Measurements from ENCODE around the gene CAPN3.

CAPN3 gene

DNA sequence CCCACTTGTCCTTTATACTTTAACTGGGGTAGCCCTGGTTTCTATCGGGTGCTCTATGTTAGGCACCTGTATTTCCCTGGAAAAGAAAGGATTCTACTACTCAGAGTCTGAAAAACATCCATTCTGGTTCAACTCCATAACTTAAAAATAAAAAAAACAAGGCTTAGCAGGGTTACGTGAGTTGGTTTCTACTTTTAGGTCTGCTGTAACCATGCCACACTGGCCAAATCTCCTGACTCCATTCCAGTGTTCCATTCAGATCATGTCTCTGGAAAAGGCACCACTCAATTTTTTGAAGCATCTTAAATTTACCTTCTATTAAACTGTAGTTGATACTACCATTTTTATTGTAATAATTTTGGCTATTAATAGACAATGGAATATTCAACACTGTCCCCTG lies 62.1 kb downstream of the CAPN3 start:
- ATAC-seq (ENCODE audit: low read depth), result no peak

DNA sequence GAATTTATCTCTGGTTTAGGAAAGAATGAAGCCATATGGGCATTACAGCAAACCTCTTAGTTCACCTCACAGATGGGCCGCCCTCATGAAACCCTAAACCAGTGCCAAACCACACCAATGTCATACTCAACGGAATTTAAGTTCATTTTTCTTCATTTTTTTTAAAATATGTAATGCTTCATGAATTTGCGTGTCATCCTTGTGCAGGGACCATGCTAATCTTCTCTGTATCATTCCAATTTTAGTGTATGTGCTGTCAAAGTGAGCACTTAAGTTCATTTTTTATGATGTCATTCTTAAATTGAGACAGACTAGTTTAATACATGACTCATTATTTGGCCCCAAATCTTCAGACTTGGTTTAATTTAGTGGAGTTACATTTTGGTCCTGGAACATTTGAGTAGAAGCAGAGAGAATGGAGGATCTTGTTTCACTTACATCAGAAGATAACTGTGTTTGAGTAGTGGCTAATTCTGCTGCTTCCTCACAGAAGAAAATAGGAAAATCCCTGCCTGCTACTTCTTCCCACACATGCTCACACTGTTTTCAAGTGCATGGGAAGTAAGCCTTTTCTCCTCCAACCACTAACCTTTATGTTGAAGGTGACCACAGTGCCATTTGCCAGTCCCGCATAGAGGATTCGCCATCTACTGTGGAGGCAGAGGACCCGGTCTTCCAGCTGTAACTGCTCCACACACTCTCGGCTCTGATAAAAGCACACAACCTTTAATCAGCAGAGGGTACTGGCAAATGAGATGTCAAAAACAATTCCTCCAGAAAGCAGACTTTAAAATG lies 68.3 kb downstream of the CAPN3 start:
- H3K36me3 ChIP-seq (ENCODE audit: low read depth), result peaks cover 95% of the 10 kb centered on the region
- no peak for DNase-seq (ENCODE audit: low spot score)
- H3K4me1 ChIP-seq (ENCODE audit: insufficient read depth, poor library complexity, severe bottlenecking), result no peaks in the 10 kb centered on the region
- no peak overlapping the region for H3K27ac ChIP-seq (ENCODE audit: poor library complexity, severe bottlenecking)
- no peaks in the 10 kb centered on the region for H3K27me3 ChIP-seq (ENCODE audit: insufficient read depth, poor library complexity, severe bottlenecking)
- TF ChIP-seq, protein P1, sequence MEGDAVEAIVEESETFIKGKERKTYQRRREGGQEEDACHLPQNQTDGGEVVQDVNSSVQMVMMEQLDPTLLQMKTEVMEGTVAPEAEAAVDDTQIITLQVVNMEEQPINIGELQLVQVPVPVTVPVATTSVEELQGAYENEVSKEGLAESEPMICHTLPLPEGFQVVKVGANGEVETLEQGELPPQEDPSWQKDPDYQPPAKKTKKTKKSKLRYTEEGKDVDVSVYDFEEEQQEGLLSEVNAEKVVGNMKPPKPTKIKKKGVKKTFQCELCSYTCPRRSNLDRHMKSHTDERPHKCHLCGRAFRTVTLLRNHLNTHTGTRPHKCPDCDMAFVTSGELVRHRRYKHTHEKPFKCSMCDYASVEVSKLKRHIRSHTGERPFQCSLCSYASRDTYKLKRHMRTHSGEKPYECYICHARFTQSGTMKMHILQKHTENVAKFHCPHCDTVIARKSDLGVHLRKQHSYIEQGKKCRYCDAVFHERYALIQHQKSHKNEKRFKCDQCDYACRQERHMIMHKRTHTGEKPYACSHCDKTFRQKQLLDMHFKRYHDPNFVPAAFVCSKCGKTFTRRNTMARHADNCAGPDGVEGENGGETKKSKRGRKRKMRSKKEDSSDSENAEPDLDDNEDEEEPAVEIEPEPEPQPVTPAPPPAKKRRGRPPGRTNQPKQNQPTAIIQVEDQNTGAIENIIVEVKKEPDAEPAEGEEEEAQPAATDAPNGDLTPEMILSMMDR (IDR thresholded peaks at IDR 0.05; ENCODE audit: poor library complexity, severe bottlenecking), result no peak
- H3K9me3 ChIP-seq (ENCODE audit: severe bottlenecking), result no peaks in the 10 kb centered on the region
- no peak overlapping the region for H3K4me3 ChIP-seq (ENCODE audit: severe bottlenecking)
- ATAC-seq (ENCODE audit: low read depth), result no peak

More for the DNA sequence above, 62.1 kb downstream of the CAPN3 start:
- peaks cover 94% of the 10 kb centered on the region for H3K36me3 ChIP-seq (ENCODE audit: low read depth)
- no peaks in the 10 kb centered on the region for H3K27me3 ChIP-seq (ENCODE audit: insufficient read depth, poor library complexity, severe bottlenecking)
- H3K9me3 ChIP-seq (ENCODE audit: severe bottlenecking), result no peaks in the 10 kb centered on the region
- DNase-seq (ENCODE audit: low spot score), result no peak
- no peak overlapping the region for H3K27ac ChIP-seq (ENCODE audit: poor library complexity, severe bottlenecking)
- no peak overlapping the region for H3K4me3 ChIP-seq (ENCODE audit: severe bottlenecking)
- no peaks in the 10 kb centered on the region for H3K4me1 ChIP-seq (ENCODE audit: insufficient read depth, poor library complexity, severe bottlenecking)
- TF ChIP-seq, protein P1 (IDR thresholded peaks at IDR 0.05; ENCODE audit: poor library complexity, severe bottlenecking), result no peak

DNA sequence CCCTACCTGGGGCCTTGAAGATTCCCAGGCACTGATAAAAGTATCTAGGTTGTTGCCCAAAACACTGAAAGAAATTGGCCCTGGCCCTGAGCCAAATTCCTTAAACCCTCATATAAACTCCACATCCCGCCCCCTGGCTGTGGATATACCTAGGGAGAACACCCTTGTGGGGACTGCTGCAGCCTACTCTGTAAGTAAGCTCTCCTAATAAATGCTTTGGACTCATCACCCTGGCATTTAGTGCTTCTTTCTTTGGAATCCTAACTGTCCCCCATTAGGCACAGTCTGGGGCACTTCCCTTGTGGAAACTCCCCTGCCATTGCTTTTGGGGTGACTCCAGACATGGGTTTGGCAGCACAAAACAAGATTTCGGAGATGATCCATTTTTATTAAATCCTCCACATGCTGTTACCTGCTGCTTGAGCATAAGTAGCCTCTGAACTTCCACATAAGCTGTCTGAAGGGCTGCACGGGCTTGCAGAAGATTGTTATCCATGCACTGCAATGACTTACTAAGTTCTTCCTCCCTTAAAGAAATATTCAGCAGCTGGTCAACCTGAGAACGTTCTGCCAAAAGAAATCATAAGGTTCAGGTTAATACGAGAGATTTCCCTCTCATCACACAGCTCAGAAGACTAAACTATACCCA lies 85.2 kb downstream of the CAPN3 start:
- H3K36me3 ChIP-seq (ENCODE audit: low read depth), result peaks cover 91% of the 10 kb centered on the region
- H3K4me3 ChIP-seq (ENCODE audit: severe bottlenecking), result no peak overlapping the region
- no peaks in the 10 kb centered on the region for H3K4me1 ChIP-seq (ENCODE audit: insufficient read depth, poor library complexity, severe bottlenecking)
- H3K9me3 ChIP-seq (ENCODE audit: severe bottlenecking), result no peaks in the 10 kb centered on the region
- peak; percentile 56 for ATAC-seq (ENCODE audit: low read depth)
- H3K27me3 ChIP-seq (ENCODE audit: insufficient read depth, poor library complexity, severe bottlenecking), result no peaks in the 10 kb centered on the region
- peak overlapping the region; percentile 29 for H3K27ac ChIP-seq (ENCODE audit: poor library complexity, severe bottlenecking)
- TF ChIP-seq, protein P1 (IDR thresholded peaks at IDR 0.05; ENCODE audit: poor library complexity, severe bottlenecking), result no peak
- DNase-seq (ENCODE audit: low spot score), result no peak

DNA sequence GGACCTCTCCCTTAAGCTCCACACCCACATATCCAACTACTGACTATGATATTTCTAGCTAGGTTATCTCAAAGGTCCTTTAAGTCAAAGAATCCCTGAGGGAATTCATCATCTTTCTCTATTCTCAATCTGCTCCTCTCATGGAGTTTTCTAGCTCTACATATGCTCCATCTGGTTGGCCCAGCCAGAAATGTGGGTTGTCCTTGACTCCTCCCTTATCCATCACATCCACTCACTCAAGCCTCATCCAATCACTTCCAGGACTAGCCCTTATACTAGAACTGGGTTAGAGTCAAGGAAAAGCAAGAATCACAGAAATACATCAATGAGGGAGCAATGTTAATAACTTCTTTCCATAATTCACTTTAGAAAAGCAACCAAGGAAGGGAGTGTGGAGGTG lies 86.2 kb downstream of the CAPN3 start:
- H3K27me3 ChIP-seq (ENCODE audit: insufficient read depth, poor library complexity, severe bottlenecking), result no peaks in the 10 kb centered on the region
- TF ChIP-seq, protein P1 (IDR thresholded peaks at IDR 0.05; ENCODE audit: poor library complexity, severe bottlenecking), result no peak
- ATAC-seq (ENCODE audit: low read depth) (no peak), DNase-seq (ENCODE audit: low spot score) (no peak)
- H3K4me3 ChIP-seq (ENCODE audit: severe bottlenecking), result no peak overlapping the region
- H3K36me3 ChIP-seq (ENCODE audit: low read depth), result peaks cover 91% of the 10 kb centered on the region
- no peaks in the 10 kb centered on the region for H3K4me1 ChIP-seq (ENCODE audit: insufficient read depth, poor library complexity, severe bottlenecking)
- H3K9me3 ChIP-seq (ENCODE audit: severe bottlenecking), result no peaks in the 10 kb centered on the region
- peak overlapping the region; percentile 29 for H3K27ac ChIP-seq (ENCODE audit: poor library complexity, severe bottlenecking)

DNA sequence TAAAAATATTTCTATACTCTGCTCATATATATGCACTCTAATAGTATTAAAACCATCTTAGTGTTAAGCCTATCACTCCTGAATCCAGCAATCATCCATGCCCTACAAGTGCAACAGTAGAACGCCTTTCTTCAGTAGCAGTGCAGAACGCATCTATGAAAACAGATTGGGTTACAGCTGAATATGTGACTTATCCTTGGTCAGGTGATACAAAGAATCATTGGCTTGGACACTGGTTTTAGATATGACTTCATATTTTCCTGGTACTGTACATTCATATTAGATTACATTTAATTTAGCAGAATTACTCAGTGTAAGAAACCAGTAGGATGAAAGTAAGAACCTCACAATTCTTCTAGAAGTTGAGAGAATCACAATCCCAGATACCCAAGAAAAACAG lies 88.3 kb downstream of the CAPN3 start:
- Histone ChIP-seq H3K36me3 (ENCODE audit: low read depth) (peaks cover 94% of the 10 kb centered on the region), H3K27me3 (ENCODE audit: insufficient read depth, poor library complexity, severe bottlenecking) (no peaks in the 10 kb centered on the region), H3K9me3 (ENCODE audit: severe bottlenecking) (no peaks in the 10 kb centered on the region), H3K27ac (ENCODE audit: poor library complexity, severe bottlenecking) (no peak overlapping the region), H3K4me3 (ENCODE audit: severe bottlenecking) (no peak overlapping the region), H3K4me1 (ENCODE audit: insufficient read depth, poor library complexity, severe bottlenecking) (no peaks in the 10 kb centered on the region)
- TF ChIP-seq, protein P1 (IDR thresholded peaks at IDR 0.05; ENCODE audit: poor library complexity, severe bottlenecking), result no peak
- no peak for DNase-seq (ENCODE audit: low spot score)
- ATAC-seq (ENCODE audit: low read depth), result no peak
